Gastroesophageal sphincter (tissue), 4 donors: ENCODE measurements around the gene GNAI3. TPM values are rescaled to one million over a fixed set of nuclear protein-coding genes. Genes with fewer than 3 reads are reported as not detected.

Experiments used
- ATAC-seq: fragments of 150-250 bp; one replicate; pipeline ENCODE4 v1.9.1; 2016; ENCODE audit warnings: mild to moderate bottlenecking, moderate library complexity
- H3K27ac ChIP-seq, 4 donors: fragments of 200-600 bp; sonication (generic) in 3 of 4; 1 replicate in 3 of 4; 2 replicates in 1 of 4; pipeline ENCODE4 v1.5.1; 2016 to 2019
- H3K27me3 ChIP-seq: fragments of 200-600 bp; sonication (generic); one replicate; pipeline ENCODE4 v1.5.1; 2019
- H3K36me3 ChIP-seq, 2 donors: fragments of 200-600 bp; sonication (generic); one replicate each; pipeline ENCODE4 v1.5.1; 2019; ENCODE audit warnings: control low read depth in 1 of 2
- H3K4me1 ChIP-seq, 3 donors: fragments of 200-600 bp; sonication (generic); 1 replicate in 2 of 3; 2 replicates in 1 of 3; pipeline ENCODE4 v1.5.1; 2016 to 2019; ENCODE audit warnings: control low read depth in 2 of 3
- H3K4me3 ChIP-seq, 2 donors: fragments of 200-600 bp; sonication (generic); one replicate each; pipeline ENCODE4 v1.5.1; 2019; ENCODE audit warnings: mild to moderate bottlenecking in 1 of 2, moderate library complexity in 1 of 2
- H3K9me3 ChIP-seq, 3 donors: fragments of 200-600 bp; sonication (generic); one replicate each; pipeline ENCODE4 v1.5.1; 2017 to 2019; ENCODE audit warnings: control low read depth in 2 of 3
- CTCF ChIP-seq, 4 experiments: fragments of 200-600 bp in 2 of 4; fragments of 450-650 bp in 2 of 4; sonication (generic) in 1 of 4; IDR thresholded peaks; one replicate each; pipeline ENCODE4 v1.5.1; 2017 to 2019; ENCODE audit warnings: antibody characterized with exemption in 4 of 4, mild to moderate bottlenecking in 2 of 4, moderate library complexity in 2 of 4
- EP300 ChIP-seq: sonication (generic); formaldehyde crosslinking; IDR thresholded peaks from one replicate; pipeline ENCODE4 v1.6.1; 2017; ENCODE audit warnings: antibody characterized with exemption, mild to moderate bottlenecking
- POLR2A ChIP-seq, 2 donors: fragments of 450-650 bp; IDR thresholded peaks; one replicate each; pipeline ENCODE4 v1.6.1; 2017; ENCODE audit warnings: antibody characterized with exemption in 2 of 2, mild to moderate bottlenecking in 2 of 2, moderate library complexity in 1 of 2
- POLR2AphosphoS5 ChIP-seq: sonication (generic); formaldehyde crosslinking; IDR thresholded peaks from one replicate; pipeline ENCODE4 v1.6.1; 2017; ENCODE audit warnings: antibody characterized with exemption
- WGBS, 2 donors: methylation state at CpG; one replicate each; pipeline ENCODE4 v1.1.5; 2018; ENCODE audit warnings: low coverage in 1 of 2; 5-methylcytosine and 5-hydroxymethylcytosine counted together
- total RNA-seq, 4 donors: library from RNA; depleted of rRNA; stranded (reverse); fragments of >200 nt; gene quantifications; one replicate each; pipeline ENCODE4 v1.1.0, GENCODE V29; 2016

Gene GNAI3
- total RNA-seq, 4 donors from 2014 or later: 6.6 to 9.4 (median 8.0) TPM

- H3K27me3 ChIP-seq: no peaks in the 10 kb centered on the region
- H3K9me3 ChIP-seq: no peaks in the 10 kb centered on the region
- no peak for ATAC-seq
- no peak overlapping the region for H3K4me3 ChIP-seq
- no peaks in the 10 kb centered on the region for H3K36me3 ChIP-seq
- WGBS, 2 donors: 68 to 82% methylated on average over 7 to 11 of the region's 14 CpGs
- no peak overlapping the region for H3K27ac ChIP-seq
- peaks cover 0 to 26% (median 0%) of the 10 kb centered on the region in 3 donors for H3K4me1 ChIP-seq
- no peak for TF ChIP-seq POLR2A (IDR thresholded peaks at IDR 0.05)
- TF ChIP-seq EP300: no peak
- TF ChIP-seq POLR2AphosphoS5: no peak
- no peak for TF ChIP-seq CTCF (IDR thresholded peaks at IDR 0.05)
Measured at GRCh38 chr1:109527098-109527811, 21.2 kb upstream of the GNAI3 start.

GRCh38 chr1:109527846-109528695, 20.3 kb upstream of the GNAI3 start:
- Histone ChIP-seq H3K4me1 (peaks cover 0 to 33% (median 7%) of the 10 kb centered on the region in 3 donors), H3K27me3 (no peaks in the 10 kb centered on the region), H3K4me3 (no peak overlapping the region), H3K27ac (no peak overlapping the region), H3K9me3 (no peaks in the 10 kb centered on the region), H3K36me3 (no peaks in the 10 kb centered on the region)
- 83% methylated on average over 2 of the region's 9 CpGs; no CpG with 5 or more reads in 1 of the 2 donors for WGBS, 2 donors
- TF ChIP-seq CTCF (IDR thresholded peaks at IDR 0.05) (no peak), POLR2AphosphoS5 (no peak), POLR2A (IDR thresholded peaks at IDR 0.05) (no peak), EP300 (no peak)
- no peak for ATAC-seq

DNA sequence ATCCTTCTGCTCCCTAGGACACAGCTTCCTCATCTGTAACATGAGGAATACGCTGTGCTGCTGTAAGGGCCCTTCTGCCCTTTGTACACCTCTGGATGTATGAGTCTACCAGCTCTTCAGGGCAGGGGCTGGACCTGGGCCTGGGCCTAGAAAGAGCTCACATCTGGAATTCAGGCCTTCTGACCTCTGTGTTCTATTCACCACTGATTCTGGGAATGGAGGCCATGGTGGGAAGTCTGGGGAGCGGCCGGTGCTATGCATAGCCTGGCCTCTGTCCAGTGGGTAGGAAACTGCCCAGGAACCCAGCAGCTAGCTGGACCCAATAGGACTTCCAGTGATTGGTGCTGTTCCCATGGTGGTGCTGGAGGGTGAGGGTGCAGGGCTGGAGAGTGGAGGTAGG, 19.7 kb upstream of the GNAI3 start:
- no CpG with 5 or more reads among the region's 3 CpGs for WGBS, 2 donors
- Histone ChIP-seq H3K4me3 (no peak overlapping the region), H3K9me3 (no peaks in the 10 kb centered on the region), H3K36me3 (no peaks in the 10 kb centered on the region), H3K27me3 (no peaks in the 10 kb centered on the region), H3K4me1 (peaks cover 0 to 33% (median 7%) of the 10 kb centered on the region in 3 donors), H3K27ac (no peak overlapping the region)
- TF ChIP-seq POLR2AphosphoS5 (no peak), EP300 (no peak), POLR2A (IDR thresholded peaks at IDR 0.05) (no peak)
- no peak for ATAC-seq

GRCh38 chr1:109529881-109530456, 18.4 kb upstream of the GNAI3 start:
- Histone ChIP-seq H3K36me3 (no peaks in the 10 kb centered on the region), H3K27ac (peak overlapping the region in 1 of 4 donors; percentile 18), H3K4me3 (no peak overlapping the region), H3K27me3 (no peaks in the 10 kb centered on the region), H3K4me1 (peaks cover 0 to 33% (median 7%) of the 10 kb centered on the region in 3 donors), H3K9me3 (no peaks in the 10 kb centered on the region)
- no peak for TF ChIP-seq EP300
- TF ChIP-seq POLR2A (IDR thresholded peaks at IDR 0.05): no peak
- TF ChIP-seq CTCF (IDR thresholded peaks at IDR 0.05): no peak
- TF ChIP-seq POLR2AphosphoS5: no peak
- no peak for ATAC-seq
- 75 to 79% methylated on average over 2 of the region's 8 CpGs for whole genome bisulfite sequencing, 2 donors

DNA sequence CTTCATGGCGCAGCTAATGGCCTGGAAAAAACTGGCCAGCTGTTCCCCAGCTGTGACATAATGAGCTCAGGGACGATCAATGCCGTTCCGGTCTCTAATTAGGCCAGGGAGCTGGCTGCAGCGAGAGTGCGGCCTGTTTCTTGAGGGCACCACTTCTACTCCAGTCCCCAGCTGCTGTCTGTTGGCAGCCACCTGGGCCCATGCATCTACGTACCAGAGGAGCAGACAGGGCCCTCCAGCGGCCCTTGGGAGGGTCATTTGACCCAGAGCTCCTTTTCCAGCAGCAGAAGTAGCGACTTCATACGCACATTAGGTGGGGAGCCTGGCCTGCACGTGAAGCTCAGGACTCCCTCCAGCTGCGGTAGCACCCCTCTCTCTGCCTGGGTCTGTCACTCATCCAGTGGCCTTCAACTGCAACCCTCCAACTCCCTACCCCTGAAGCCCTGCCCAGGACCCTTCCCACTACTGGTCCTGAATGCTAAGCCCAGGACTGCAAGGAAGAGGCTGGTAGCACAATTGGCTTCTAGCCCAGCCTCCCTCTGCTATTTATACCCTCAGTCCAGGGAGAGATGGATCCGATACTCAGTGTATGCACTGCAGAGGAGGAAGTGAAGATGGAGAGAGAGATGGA, 17.8 kb upstream of the GNAI3 start:
- TF ChIP-seq POLR2A (IDR thresholded peaks at IDR 0.05) (no peak), EP300 (no peak), CTCF (IDR thresholded peaks at IDR 0.05) (no peak), POLR2AphosphoS5 (no peak)
- H3K4me1 ChIP-seq: peaks cover under 1 to 39% (median 7%) of the 10 kb centered on the region in 3 donors
- no peaks in the 10 kb centered on the region for H3K9me3 ChIP-seq
- H3K27ac ChIP-seq: peak overlapping the region in 1 of 4 donors; percentile 18
- 39 to 73% methylated on average over 2 to 4 of the region's 13 CpGs for WGBS, 2 donors
- H3K36me3 ChIP-seq: no peaks in the 10 kb centered on the region
- no peak overlapping the region for H3K4me3 ChIP-seq
- no peaks in the 10 kb centered on the region for H3K27me3 ChIP-seq
- no peak for ATAC-seq
